GM19395 (cell line): Measurements from ENCODE around the gene WSCD2.

Experiments
- ATAC-seq: cut with Tn5 transposase; IDR thresholded peaks from one replicate; pipeline ENCODE4 v1.9.1; 2021; ENCODE audit warnings: mild to moderate bottlenecking, moderate library complexity; ENCODE audit not compliant: unreplicated experiment

The WSCD2 gene

DNA sequence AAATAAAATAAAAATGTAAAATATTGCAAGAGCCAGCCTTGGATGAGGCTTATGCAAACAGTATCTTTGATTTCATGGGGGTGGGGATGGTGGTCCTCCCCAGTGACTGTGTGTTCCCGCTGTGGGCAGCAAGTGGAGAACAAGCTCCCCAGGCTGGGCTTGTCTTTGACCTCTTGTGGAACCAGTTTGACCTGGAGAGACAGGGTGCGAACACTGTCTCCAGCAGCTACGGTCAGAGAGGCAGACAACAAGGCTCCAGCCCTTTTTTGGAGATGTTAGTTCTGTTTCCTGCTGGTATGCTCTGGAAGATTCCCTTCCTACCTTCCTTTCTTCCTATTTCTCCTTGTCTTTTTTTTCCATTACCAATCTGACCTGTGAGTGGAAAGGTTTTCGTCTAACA lies 21.8 kb upstream of the WSCD2 start:
- ATAC-seq, result no peak

DNA sequence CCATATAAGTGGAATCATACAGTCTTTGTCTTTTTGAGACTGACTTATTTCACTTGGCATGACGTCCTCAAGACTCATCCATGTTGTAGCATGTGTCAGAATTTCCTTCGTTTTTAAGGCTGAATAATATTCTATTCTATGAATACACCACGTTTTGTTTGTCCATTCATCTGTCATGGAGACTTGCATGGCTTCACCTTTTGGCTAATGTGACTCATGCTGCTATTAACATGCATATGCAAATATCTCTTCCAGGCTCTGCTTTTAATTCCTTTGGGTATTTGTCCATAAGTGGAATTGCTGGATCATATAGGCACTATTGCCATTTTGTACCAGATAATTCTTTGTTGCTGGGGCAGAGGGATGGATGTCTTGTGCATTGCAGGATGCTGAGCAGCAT lies 19.6 kb upstream of the WSCD2 start:
- ATAC-seq, result no peak

GRCh38 chr12:108109954-108110353 lies 19.1 kb upstream of the WSCD2 start:
- ATAC-seq, result no peak

DNA sequence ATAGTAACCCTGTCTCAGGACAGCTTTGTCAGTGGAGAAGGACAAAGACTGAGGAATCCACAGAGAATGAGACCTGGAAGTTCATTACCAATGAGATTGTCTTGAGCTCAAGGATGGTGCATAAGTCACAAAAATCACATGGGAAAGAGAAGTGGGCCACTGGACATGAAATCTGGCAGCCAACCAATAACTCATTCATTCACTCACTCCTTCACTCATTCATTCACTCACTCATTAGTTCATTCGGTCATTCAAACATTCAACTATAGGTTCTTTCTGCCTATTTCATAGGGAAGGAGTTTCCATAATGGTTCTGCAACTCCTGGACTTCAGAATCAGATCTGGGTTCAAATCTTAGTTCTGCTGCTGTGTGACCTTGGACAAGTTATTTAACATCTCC lies 18.2 kb upstream of the WSCD2 start:
- no peak for ATAC-seq

GRCh38 chr12:108112832-108113556 lies 16.1 kb upstream of the WSCD2 start:
- ATAC-seq, result no peak

- no peak for ATAC-seq
Measured at GRCh38 chr12:108115123-108116121, 13.7 kb upstream of the WSCD2 start.

DNA sequence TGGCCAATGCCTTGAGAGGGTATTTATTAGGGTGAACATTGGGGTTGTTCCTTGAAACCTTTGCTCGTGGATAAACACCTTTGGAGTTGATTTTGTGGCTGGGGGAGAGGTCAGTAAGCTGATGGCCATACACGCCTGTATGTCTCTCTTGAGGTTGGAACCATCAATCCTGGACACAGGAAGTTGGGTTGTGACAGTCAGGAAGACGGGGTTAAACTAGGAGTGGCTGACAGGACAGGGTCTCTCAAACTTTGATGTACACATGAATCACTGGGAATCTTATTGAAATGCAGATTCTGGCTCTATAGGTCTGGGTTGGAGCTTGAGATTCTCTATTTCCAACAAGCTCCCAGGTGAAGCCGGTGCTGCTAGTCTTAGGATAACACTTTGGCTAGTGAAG lies 12.8 kb upstream of the WSCD2 start:
- no peak for ATAC-seq

GRCh38 chr12:108116699-108117098 lies 12.4 kb upstream of the WSCD2 start:
- no peak for ATAC-seq

GRCh38 chr12:108117163-108117849 lies 11.8 kb upstream of the WSCD2 start:
- ATAC-seq, result no peak

DNA sequence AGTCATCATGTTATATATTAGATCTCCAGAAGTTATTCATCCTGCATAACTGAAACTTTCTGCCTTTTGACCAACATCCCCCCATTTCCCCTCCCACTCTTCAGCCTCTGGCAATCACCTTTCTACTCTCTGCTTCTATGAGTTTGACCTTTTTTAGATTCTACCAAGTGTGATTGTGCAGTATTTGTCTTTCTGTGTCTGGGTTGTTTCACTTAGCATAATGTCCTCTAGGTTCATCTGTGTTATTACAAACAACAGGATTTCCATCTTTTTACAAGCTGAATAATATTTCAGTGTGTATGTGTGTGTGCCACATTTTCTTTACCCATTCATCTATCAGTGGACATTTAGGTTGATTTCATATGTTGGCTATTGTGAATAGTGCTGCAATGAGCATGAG lies 11.2 kb upstream of the WSCD2 start:
- no peak for ATAC-seq

- peak; percentile 87 for ATAC-seq
Measured at GRCh38 chr12:108119126-108119973, 9.7 kb upstream of the WSCD2 start.

DNA sequence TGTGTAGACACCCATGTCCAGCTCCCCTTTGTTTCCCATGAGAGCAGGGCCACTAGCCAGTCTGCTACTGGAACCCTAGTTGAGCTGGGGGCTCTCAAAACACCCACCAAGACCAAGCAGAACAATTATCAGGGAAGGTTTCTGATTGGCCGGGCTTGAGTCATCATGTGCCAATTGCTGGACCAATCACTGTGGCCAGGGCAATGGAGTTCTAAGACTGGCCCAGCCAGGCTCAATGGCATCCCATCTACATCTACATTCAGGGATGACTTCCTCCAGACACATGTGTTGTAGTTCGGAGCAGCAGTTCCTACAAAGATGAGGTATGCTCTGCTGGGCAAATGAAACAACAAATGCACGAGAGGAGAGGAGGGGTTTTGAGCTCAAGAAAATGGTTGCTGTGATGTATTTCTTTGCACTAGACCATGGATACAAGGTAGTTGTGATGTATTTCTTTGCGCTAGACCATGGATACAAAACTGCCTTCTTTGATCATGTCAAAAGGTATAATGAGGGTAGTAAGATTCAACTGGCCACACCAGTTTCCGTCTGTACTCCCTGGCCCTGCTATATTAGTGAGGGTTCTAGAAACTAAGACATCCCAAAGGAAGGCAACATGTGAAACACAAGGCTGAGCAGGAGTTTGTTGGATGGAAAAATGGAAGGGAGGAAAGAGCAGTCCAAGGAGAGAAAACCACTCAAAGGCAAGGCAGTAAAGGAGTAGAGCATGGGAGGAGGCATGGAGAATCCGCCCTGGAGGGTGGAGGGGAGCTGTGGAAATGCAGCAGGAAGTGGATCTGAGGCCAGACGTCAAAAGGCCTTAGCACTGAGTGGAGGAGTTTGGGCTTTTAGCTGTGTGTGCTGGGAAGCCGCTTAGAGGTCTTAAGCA lies 8.9 kb upstream of the WSCD2 start:
- no peak for ATAC-seq

DNA sequence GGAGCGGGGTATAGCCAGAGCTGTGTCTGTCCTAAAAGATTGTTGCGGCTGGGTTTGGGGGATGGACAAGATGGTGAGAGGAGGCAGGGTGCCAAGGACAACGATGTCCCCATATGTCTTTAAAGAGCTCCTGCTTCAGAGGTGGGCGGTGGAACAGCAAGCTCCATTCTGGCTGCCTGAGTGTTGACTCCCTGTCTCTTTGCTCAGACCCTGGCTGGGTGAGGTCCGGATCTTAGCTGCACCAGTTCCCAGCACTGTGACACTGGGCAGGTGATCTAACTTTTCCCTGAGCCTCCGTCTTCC lies 8.3 kb upstream of the WSCD2 start:
- no peak for ATAC-seq

- no peak for ATAC-seq
Measured at GRCh38 chr12:108121320-108121719, 7.8 kb upstream of the WSCD2 start.

GRCh38 chr12:108121728-108122471 lies 7.2 kb upstream of the WSCD2 start:
- no peak for ATAC-seq

- no peak for ATAC-seq
Measured at GRCh38 chr12:108122644-108123043, 6.4 kb upstream of the WSCD2 start.

- no peak for ATAC-seq
Measured at GRCh38 chr12:108123402-108123801, 5.7 kb upstream of the WSCD2 start.

DNA sequence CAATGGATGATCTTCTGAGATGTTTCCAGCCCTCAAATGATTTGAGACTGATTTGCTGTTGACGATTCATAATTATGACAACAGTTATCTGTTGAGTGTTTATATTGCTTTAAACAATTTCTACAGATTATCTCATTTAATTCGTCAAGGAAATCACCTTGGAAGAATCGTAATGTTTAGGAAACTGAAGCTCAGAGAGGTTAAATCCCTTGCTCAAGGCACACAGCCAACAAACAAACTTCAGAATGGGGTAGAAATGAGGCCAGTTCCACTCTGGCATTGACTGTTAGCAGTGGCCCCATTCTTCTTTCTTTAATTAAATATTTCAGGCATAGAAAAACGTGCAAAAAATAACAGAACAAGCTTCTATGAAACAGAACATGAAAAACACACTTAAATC lies 4.0 kb upstream of the WSCD2 start:
- ATAC-seq, result no peak

- ATAC-seq, result no peak
Measured at GRCh38 chr12:108126212-108126611, 2.9 kb upstream of the WSCD2 start.
